HEK293 (cell line): ENCODE results near the gene EPHA2.

Experiments used
- CTCF ChIP-seq: fragments of 450-650 bp; formaldehyde crosslinking; IDR thresholded peaks from 2 replicates; pipeline ENCODE4 v1.5.1; 2016; ENCODE audit warnings: missing biosample characterization, missing genetic modification characterization
- YY1 ChIP-seq: fragments of 450-650 bp; formaldehyde crosslinking; IDR thresholded peaks from 2 replicates; pipeline ENCODE4 v1.5.1; 2018; ENCODE audit warnings: missing biosample characterization, missing genetic modification characterization
- ZNF433 ChIP-seq: fragments of 450-650 bp; formaldehyde crosslinking; IDR thresholded peaks from 2 replicates; pipeline ENCODE4 v1.5.1; 2016; ENCODE audit warnings: missing biosample characterization, missing genetic modification characterization, low read depth
- ZNF76 ChIP-seq: fragments of 450-650 bp; formaldehyde crosslinking; IDR thresholded peaks from 2 replicates; pipeline ENCODE4; 2016; ENCODE audit warnings: low read depth, missing biosample characterization, missing genetic modification characterization, borderline replicate concordance

DNA sequence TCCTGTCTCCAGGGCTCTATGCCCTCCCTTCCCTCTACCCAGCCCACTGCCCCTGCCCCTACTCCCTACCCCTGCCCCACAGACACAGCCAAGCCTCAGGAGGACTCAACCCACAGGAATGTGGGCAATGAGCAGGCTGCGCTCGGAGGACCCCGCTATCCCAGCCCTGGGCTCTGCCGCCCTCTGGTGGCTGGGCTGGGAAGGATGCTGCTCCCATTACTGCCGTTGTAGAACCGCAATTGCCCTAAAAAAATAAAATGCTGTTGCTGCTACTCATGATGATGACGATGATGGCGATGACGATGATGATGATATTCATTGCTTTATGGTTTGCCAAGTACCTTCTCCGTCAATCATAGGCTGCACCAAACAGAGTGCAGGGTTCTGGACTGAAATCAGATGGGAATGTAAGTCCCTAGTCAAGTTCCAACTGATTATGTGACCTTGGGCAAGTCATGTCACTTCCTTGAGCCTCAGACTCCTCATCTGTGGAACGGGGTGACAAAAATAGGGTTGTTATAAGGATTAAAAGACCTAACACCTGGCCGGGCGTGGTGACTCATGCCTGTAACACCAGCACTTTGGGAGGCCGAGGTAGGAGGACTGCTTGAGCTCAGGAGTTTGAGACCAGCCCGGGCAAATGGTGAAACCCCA is 32.0 kb upstream of the EPHA2 start:
- peak; percentile 94 for TF ChIP-seq CTCF
- TF ChIP-seq ZNF433 (tag by site-specific recombination), result no peak
- TF ChIP-seq ZNF76, result no peak
- TF ChIP-seq YY1, result no peak
